ENCODE data around the gene COL19A1.

DNA sequence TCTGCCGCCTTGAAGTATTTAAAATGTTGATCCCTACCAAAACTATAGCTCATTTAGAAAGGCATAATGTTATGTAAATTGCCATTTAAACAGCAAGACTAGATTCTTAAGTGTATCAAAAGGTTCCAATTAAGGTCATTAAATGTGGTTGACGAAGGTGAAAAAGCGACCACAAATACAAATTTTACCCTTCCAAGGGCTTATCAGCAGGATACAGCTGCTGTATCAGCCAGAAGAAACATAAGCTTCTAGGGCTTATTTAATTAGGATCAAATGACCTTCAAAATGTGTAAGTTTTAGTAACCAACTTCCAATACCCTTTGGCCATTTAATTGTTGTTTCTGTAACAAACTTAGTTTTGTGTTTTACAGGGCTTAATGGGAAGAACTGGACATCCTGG is 296.6 kb downstream of the COL19A1 start:
- TF ChIP-seq, protein P1, sequence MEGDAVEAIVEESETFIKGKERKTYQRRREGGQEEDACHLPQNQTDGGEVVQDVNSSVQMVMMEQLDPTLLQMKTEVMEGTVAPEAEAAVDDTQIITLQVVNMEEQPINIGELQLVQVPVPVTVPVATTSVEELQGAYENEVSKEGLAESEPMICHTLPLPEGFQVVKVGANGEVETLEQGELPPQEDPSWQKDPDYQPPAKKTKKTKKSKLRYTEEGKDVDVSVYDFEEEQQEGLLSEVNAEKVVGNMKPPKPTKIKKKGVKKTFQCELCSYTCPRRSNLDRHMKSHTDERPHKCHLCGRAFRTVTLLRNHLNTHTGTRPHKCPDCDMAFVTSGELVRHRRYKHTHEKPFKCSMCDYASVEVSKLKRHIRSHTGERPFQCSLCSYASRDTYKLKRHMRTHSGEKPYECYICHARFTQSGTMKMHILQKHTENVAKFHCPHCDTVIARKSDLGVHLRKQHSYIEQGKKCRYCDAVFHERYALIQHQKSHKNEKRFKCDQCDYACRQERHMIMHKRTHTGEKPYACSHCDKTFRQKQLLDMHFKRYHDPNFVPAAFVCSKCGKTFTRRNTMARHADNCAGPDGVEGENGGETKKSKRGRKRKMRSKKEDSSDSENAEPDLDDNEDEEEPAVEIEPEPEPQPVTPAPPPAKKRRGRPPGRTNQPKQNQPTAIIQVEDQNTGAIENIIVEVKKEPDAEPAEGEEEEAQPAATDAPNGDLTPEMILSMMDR (optimal IDR thresholded peaks at IDR 0.05 in 1 of 3, IDR thresholded peaks at IDR 0.05 in 1 of 3, conservative IDR thresholded peaks at IDR 0.05 in 1 of 3; ENCODE audit: extremely low read depth in 1 of 3, insufficient read depth in 2 of 3, low read length in 3 of 3), result no peak
- TF ChIP-seq EZH2 (IDR thresholded peaks at IDR 0.05; ENCODE audit: low read length), result no peak

Data from keratinocyte (primary cell).